ENCODE results near the gene SCRG1.

SCRG1 gene

GRCh38 chr4:173424899-173425805 is 26.2 kb upstream of the SCRG1 start:
- Histone ChIP-seq H3K4me2 (no peak overlapping the region), H3K27ac (no peak overlapping the region)
- TF ChIP-seq CTCF (conservative IDR thresholded peaks at IDR 0.05; ENCODE audit: low read depth, low read length), result no peak

GRCh38 chr4:173420801-173421200 is 21.9 kb upstream of the SCRG1 start:
- H3K9ac ChIP-seq, result no peak overlapping the region
- no peaks in the 10 kb centered on the region for H3K36me3 ChIP-seq (ENCODE audit: insufficient read depth)
- H2AFZ ChIP-seq (ENCODE audit: low read depth), result no peak overlapping the region
- no peaks in the 10 kb centered on the region for H4K20me1 ChIP-seq (ENCODE audit: insufficient read depth)
- no peak overlapping the region for H3K4me3 ChIP-seq (IDR thresholded peaks at IDR 0.05; ENCODE audit: insufficient read depth, low read depth, low read length)
- no peaks in the 10 kb centered on the region for H3K27me3 ChIP-seq (ENCODE audit: insufficient read depth, low read depth)
- no peaks in the 10 kb centered on the region for H3K79me2 ChIP-seq (ENCODE audit: insufficient read depth, low read depth)
- no peak for TF ChIP-seq CTCF (conservative IDR thresholded peaks at IDR 0.05; ENCODE audit: low read depth, low read length)
- H3K4me2 ChIP-seq, result no peak overlapping the region
- H3K27ac ChIP-seq, result no peak overlapping the region
- no peaks in the 10 kb centered on the region for H3K4me1 ChIP-seq (ENCODE audit: low read depth, poor library complexity, severe bottlenecking)

More at GRCh38 chr4:173424899-173425805, 26.2 kb upstream of the SCRG1 start:
- Histone ChIP-seq H2AFZ (ENCODE audit: low read depth) (no peak overlapping the region), H4K20me1 (ENCODE audit: insufficient read depth) (no peaks in the 10 kb centered on the region), H3K79me2 (ENCODE audit: insufficient read depth, low read depth) (no peaks in the 10 kb centered on the region), H3K4me1 (ENCODE audit: low read depth, poor library complexity, severe bottlenecking) (no peaks in the 10 kb centered on the region), H3K27me3 (ENCODE audit: insufficient read depth, low read depth) (no peaks in the 10 kb centered on the region), H3K9ac (no peak overlapping the region), H3K36me3 (ENCODE audit: insufficient read depth) (no peaks in the 10 kb centered on the region), H3K4me3 (IDR thresholded peaks at IDR 0.05; ENCODE audit: insufficient read depth, low read depth, low read length) (no peak overlapping the region)

- Histone ChIP-seq H3K27me3 (ENCODE audit: insufficient read depth, low read depth) (no peaks in the 10 kb centered on the region), H3K36me3 (ENCODE audit: insufficient read depth) (no peaks in the 10 kb centered on the region), H3K9ac (no peak overlapping the region), H3K4me1 (ENCODE audit: low read depth, poor library complexity, severe bottlenecking) (no peaks in the 10 kb centered on the region), H3K79me2 (ENCODE audit: insufficient read depth, low read depth) (no peaks in the 10 kb centered on the region), H3K4me2 (no peak overlapping the region), H2AFZ (ENCODE audit: low read depth) (no peak overlapping the region), H4K20me1 (ENCODE audit: insufficient read depth) (no peaks in the 10 kb centered on the region), H3K4me3 (IDR thresholded peaks at IDR 0.05; ENCODE audit: insufficient read depth, low read depth, low read length) (no peak overlapping the region), H3K27ac (no peak overlapping the region)
- TF ChIP-seq CTCF (conservative IDR thresholded peaks at IDR 0.05; ENCODE audit: low read depth, low read length), result peak; percentile 76
Measured at GRCh38 chr4:173420324-173420752, 21.4 kb upstream of the SCRG1 start.

GRCh38 chr4:173418639-173419038 is 19.7 kb upstream of the SCRG1 start:
- no peak overlapping the region for H2AFZ ChIP-seq (ENCODE audit: low read depth)
- no peaks in the 10 kb centered on the region for H3K4me1 ChIP-seq (ENCODE audit: low read depth, poor library complexity, severe bottlenecking)
- H3K9ac ChIP-seq, result no peak overlapping the region
- no peaks in the 10 kb centered on the region for H3K79me2 ChIP-seq (ENCODE audit: insufficient read depth, low read depth)
- no peak for TF ChIP-seq CTCF (conservative IDR thresholded peaks at IDR 0.05; ENCODE audit: low read depth, low read length)
- no peaks in the 10 kb centered on the region for H4K20me1 ChIP-seq (ENCODE audit: insufficient read depth)
- H3K4me3 ChIP-seq (IDR thresholded peaks at IDR 0.05; ENCODE audit: insufficient read depth, low read depth, low read length), result no peak overlapping the region
- H3K27ac ChIP-seq, result no peak overlapping the region
- no peaks in the 10 kb centered on the region for H3K36me3 ChIP-seq (ENCODE audit: insufficient read depth)
- no peak overlapping the region for H3K4me2 ChIP-seq
- H3K27me3 ChIP-seq (ENCODE audit: insufficient read depth, low read depth), result no peaks in the 10 kb centered on the region
